Peyer's patch (tissue), 4 donors: Measurements from ENCODE around the gene SAPCD1. TPM values are rescaled to one million over a fixed set of nuclear protein-coding genes. Genes with fewer than 3 reads are reported as not detected.

Experiments used
- DNase-seq, 3 donors: peaks; one replicate each; pipeline ENCODE4 v3.0.0-alpha.2; 2017 to 2019
- H3K27ac ChIP-seq, 4 donors: fragments of 200-600 bp; sonication (generic); one replicate each; pipeline ENCODE4 v1.5.1; 2016 to 2019
- H3K27me3 ChIP-seq, 2 donors: fragments of 200-600 bp; sonication (generic); one replicate each; pipeline ENCODE4 v1.5.1; 2019
- H3K36me3 ChIP-seq, 3 donors: fragments of 200-600 bp; sonication (generic); one replicate each; pipeline ENCODE4 v1.5.1; 2016 to 2019
- H3K4me1 ChIP-seq, 4 donors: fragments of 200-600 bp; sonication (generic); one replicate each; pipeline ENCODE4 v1.5.1; 2016 to 2019
- H3K4me3 ChIP-seq, 4 donors: fragments of 200-600 bp; sonication (generic); 1 replicate in 3 of 4; 2 replicates in 1 of 4; pipeline ENCODE4 v1.5.1; 2016 to 2019; ENCODE audit warnings: mild to moderate bottlenecking in 1 of 4
- H3K9me3 ChIP-seq, 4 donors: fragments of 200-600 bp; sonication (generic); one replicate each; pipeline ENCODE4 v1.5.1; 2016 to 2019; ENCODE audit warnings: mild to moderate bottlenecking in 1 of 4
- POLR2A ChIP-seq, 2 donors: fragments of 450-650 bp; IDR thresholded peaks; one replicate each; pipeline ENCODE4 v1.5.1; 2017; ENCODE audit warnings: antibody characterized with exemption in 2 of 2, mild to moderate bottlenecking in 2 of 2, moderate library complexity in 2 of 2
- total RNA-seq, 4 donors: library from RNA; depleted of rRNA; stranded (reverse); fragments of >200 nt; gene quantifications; one replicate each; pipeline ENCODE4 v1.1.0, GENCODE V29; 2016
- TF ChIP-seq, protein P1 (sequence below), 6 experiments: fragments of 450-650 bp in 4 of 6; fragments of 200-600 bp in 2 of 6; sonication (generic) in 1 of 6; IDR thresholded peaks; one replicate each; pipeline ENCODE4 v1.5.1; 2017 to 2019; ENCODE audit warnings: antibody characterized with exemption in 6 of 6, mild to moderate bottlenecking in 3 of 6, moderate library complexity in 1 of 6

The SAPCD1 gene
- total RNA-seq, 4 donors from 2014 or later = 6.6 to 10.3 (median 9.5) TPM

DNA sequence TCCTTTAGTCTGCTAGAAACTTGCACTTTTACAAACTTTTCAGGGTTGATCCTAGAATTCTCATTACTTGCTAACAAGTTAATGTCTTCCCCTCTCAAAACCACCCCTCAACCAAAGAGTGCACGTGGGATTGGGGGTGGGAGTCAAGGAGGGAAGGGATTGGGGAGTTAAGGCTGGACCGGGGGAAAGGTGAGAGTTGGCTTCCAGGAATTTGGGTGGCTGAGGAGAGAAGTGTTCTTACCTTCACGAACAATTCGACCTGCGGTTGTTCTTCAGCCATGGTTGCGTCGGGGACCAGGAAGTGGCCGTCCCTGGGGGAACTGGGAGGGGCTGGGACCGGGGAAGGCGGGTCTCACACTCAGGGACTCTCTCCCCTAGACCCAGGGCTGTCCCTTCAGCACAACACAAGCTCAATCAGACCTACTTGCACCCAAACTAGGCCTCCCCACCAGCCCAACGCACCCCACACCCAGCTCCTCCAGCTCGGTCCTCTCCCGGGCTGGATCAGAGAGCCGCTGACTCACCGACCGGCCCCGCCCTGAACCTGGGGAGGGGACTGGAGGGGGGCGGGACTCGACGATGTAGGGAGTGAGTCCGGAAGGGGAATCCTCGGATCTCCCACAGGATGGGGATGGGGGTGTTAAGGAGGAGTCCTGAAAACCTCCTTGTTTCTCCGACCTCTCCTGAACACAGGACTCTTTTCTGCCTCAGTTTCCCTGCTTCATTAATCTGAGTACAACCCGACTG lies 26.3 kb upstream of the SAPCD1 start, which contains the start of gene CLIC1:
CLIC1 (minus strand) TSS at position 510 of the 747 bp plus-strand sequence; CDS start at position 280, 230 bp downstream.
- peaks cover 0 to 30% (median 0%) of the 10 kb centered on the region in 3 donors for H3K36me3 ChIP-seq
- no peaks in the 10 kb centered on the region for H3K27me3 ChIP-seq
- H3K27ac ChIP-seq = peak within 1 kb of the TSS; percentile 84 to 96 (median 94)
- DNase-seq = peak; percentile 88 to 94 (median 93)
- H3K4me1 ChIP-seq = peaks cover 11 to 64% (median 39%) of the 10 kb centered on the region in 4 donors
- peak; percentile 95 to 98 for TF ChIP-seq POLR2A (IDR thresholded peaks at IDR 0.05)
- TF ChIP-seq, protein P1, sequence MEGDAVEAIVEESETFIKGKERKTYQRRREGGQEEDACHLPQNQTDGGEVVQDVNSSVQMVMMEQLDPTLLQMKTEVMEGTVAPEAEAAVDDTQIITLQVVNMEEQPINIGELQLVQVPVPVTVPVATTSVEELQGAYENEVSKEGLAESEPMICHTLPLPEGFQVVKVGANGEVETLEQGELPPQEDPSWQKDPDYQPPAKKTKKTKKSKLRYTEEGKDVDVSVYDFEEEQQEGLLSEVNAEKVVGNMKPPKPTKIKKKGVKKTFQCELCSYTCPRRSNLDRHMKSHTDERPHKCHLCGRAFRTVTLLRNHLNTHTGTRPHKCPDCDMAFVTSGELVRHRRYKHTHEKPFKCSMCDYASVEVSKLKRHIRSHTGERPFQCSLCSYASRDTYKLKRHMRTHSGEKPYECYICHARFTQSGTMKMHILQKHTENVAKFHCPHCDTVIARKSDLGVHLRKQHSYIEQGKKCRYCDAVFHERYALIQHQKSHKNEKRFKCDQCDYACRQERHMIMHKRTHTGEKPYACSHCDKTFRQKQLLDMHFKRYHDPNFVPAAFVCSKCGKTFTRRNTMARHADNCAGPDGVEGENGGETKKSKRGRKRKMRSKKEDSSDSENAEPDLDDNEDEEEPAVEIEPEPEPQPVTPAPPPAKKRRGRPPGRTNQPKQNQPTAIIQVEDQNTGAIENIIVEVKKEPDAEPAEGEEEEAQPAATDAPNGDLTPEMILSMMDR (IDR thresholded peaks at IDR 0.05) = no peak
- H3K4me3 ChIP-seq = peak within 1 kb of the TSS; percentile 49 to 81 (median 63)
- no peaks in the 10 kb centered on the region for H3K9me3 ChIP-seq

DNA sequence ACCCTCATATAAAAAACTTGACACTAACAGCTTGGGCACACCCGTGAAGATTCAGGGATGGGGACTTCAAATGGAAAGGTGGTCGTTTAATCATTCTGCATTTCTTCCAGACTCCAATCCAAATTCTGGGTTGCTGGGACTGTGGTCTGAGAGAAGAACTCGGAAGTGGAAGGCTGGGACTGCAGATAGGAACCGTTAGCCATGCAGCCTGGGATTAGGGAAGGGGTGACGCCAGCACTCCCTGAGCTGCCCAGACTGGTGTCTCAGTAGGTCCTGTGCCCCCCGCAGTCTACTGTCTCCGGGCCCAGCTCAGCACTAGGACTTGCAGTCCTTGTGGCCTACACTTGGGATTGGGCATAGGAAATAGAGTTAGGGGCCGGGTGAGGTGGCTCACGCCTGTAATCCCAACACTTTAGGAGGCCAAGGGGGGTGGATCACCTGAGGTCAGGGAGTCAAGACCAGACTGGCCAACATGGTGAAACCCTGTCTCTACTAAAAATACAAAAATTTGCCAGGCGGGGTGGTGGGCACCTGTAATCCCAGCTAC lies 25.6 kb upstream of the SAPCD1 start:
- TF ChIP-seq, protein P1 (IDR thresholded peaks at IDR 0.05) = no peak
- no peak for TF ChIP-seq POLR2A (IDR thresholded peaks at IDR 0.05)
- H3K4me1 ChIP-seq = peaks cover 11 to 61% (median 39%) of the 10 kb centered on the region in 4 donors
- H3K27ac ChIP-seq = peak overlapping the region; percentile 84 to 96 (median 94)
- no peaks in the 10 kb centered on the region for H3K9me3 ChIP-seq
- peak overlapping the region; percentile 49 to 81 (median 63) for H3K4me3 ChIP-seq
- peaks cover 0 to 24% (median 0%) of the 10 kb centered on the region in 3 donors for H3K36me3 ChIP-seq
- DNase-seq = no peak
- no peaks in the 10 kb centered on the region for H3K27me3 ChIP-seq

DNA sequence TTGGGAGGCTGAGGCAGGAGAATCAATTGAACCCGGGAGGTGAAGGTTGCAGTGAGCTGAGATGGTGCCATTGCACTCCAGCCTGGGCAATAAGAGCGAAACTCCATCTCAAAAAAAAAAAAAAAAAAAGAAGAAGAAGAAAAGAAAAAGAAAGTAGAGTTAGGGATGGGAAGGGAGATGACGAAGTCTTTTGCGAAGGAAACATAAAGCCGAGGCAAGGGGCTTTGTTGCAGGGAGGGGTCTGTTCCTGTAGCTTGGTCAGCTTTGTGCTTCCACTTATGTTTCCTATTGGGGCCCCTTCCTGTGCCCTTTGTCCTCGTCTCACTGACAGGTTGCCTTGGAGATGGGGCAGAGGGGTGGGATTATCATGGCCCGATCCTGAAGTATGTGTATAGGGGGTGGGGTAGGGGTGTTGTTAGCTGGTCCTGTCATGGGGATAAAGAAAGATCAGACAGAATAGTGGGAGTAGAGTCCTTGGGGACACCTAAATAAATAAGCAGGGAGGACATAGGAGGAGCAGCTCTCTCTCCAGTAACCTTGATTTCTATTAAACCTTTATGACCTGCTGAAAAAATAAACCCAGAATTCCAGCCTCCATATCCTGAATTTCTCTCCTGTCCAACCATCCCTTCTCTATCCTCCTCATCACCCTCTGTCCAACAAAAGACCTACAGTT lies 25.0 kb upstream of the SAPCD1 start:
- peak overlapping the region in 2 of 4 donors; percentile 27 to 81 for H3K4me3 ChIP-seq

DNA sequence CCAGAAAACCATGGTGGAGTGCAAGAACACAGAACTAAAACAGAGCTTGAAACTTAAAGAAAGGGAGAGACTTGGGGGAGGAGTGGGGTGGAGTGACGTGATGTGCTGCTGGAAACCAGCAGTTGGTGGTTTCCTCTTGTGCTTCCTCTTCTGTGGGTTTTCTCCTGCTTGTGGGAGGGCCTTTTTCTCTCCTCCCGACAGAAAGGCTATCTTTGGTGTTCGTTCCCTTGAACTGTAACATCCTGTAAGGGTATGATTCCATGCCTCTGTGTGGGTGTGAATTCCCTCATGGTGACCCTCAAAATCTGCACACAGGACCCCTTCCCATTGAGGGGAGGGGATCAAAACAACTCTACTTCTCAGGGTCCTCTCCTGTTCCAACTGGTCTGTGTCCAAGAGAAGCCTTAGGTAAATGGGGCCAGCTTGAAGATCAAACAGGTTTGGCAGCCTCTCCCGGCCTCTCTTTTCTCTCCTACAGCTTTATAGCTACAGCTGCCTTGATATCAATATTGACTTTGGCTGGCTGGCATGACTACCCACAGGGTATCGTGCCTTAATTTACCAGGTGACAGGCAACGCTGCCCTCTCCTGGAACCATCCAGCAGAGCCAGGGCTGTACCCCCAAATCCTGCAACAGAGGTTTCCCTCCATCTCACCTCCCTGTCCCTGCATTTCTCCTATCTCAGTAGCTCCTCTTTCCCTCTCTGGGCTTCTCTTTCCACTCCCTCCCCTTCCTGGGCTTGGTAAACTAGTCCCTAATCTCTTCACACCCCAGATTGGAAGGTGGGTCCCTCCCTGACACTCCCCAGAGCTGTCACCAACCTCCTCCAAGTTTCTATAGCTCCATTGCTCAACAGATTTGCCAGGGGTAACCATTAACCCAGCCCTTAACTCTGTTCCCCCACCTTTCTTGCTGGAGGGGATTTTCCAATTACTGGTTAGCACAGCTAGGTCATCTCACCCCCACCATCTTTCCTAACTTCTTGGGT lies 24.2 kb upstream of the SAPCD1 start:
- H3K9me3 ChIP-seq = no peaks in the 10 kb centered on the region
- TF ChIP-seq, protein P1 (IDR thresholded peaks at IDR 0.05) = peak in 4 of 6 experiments; percentile 5 to 51 (median 30)
- peak; percentile 18 to 42 for TF ChIP-seq POLR2A (IDR thresholded peaks at IDR 0.05)
- peak; percentile 75 to 88 (median 79) for DNase-seq
- peak overlapping the region in 1 of 4 donors; percentile 27 for H3K4me3 ChIP-seq
- H3K27ac ChIP-seq = peak overlapping the region; percentile 84 to 96 (median 94)
- H3K27me3 ChIP-seq = no peaks in the 10 kb centered on the region
- peaks cover 11 to 53% (median 39%) of the 10 kb centered on the region in 4 donors for H3K4me1 ChIP-seq
- H3K36me3 ChIP-seq = peaks cover 0 to 10% (median 0%) of the 10 kb centered on the region in 3 donors

More for the DNA sequence above, 25.0 kb upstream of the SAPCD1 start:
- no peaks in the 10 kb centered on the region for H3K27me3 ChIP-seq
- H3K27ac ChIP-seq = peak overlapping the region; percentile 84 to 96 (median 94)
- peaks cover 11 to 55% (median 39%) of the 10 kb centered on the region in 4 donors for H3K4me1 ChIP-seq
- peaks cover 0 to 18% (median 0%) of the 10 kb centered on the region in 3 donors for H3K36me3 ChIP-seq
- TF ChIP-seq, protein P1 (IDR thresholded peaks at IDR 0.05) = no peak
- no peak for TF ChIP-seq POLR2A (IDR thresholded peaks at IDR 0.05)
- DNase-seq = peak in 1 of 3 donors; percentile 62
- no peaks in the 10 kb centered on the region for H3K9me3 ChIP-seq
